Ishikawa (cell line): Measurements from ENCODE around the gene SEMA3E.

Experiments
- CEBPB ChIP-seq: IDR thresholded peaks from 2 replicates; pipeline ENCODE4 v1.6.1; 2012
- CREB1 ChIP-seq: IDR thresholded peaks from 2 replicates; pipeline ENCODE4 v1.6.1; 2012; ENCODE audit warnings: low read depth

DNA sequence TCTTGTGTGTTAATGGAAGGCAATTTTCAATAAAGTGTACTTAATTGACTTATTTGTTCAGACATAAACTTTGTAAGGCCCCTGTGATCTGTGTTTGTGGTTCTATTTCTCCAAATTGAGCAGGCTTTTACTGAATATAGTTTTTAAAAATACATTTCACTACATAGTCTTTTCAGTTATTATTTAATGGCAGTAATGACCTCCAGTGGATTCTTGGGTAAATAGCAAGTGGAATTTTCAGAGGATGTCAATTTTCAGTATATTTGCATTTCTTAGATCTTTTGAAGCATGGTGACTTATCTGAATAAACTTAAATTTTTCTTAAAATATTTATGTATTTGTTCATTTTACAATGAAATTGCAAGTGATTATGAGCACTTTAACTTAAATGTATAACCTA lies 283.2 kb downstream of the SEMA3E start:
- TF ChIP-seq CREB1: no peak
- no peak for TF ChIP-seq CEBPB
